ENCODE data around the gene FIG4. TPM values are rescaled to one million over a fixed set of nuclear protein-coding genes. Genes with fewer than 3 reads are reported as not detected.

FIG4 gene
- total RNA-seq, 1 donor: 27.1 TPM

DNA sequence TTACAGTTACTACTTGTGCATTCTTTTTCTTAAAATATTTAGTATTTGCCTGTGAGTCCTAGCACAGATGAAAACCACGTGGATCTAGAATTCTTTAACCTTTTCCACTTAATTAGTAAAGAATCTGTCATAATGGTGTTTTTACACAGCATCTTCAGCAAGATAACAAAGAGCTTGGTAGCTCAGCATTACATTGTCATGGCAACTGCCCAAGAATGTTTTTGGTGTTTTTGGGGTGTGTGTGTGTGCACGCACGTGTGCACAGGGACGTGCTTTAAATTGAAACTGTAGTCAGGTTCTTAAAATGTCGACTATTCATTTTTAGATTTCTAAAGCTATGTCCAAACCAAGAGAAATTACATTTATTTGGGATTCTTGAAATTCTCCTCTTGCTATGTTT, 108.0 kb downstream of the FIG4 start:
- Histone ChIP-seq H3K4me1 (ENCODE audit: insufficient read depth, low read length) (peaks cover 6% of the 10 kb centered on the region), H3K27me3 (ENCODE audit: insufficient read depth, low read length) (no peaks in the 10 kb centered on the region), H3K4me3 (ENCODE audit: insufficient read depth, low read length) (no peak overlapping the region), H3K36me3 (ENCODE audit: insufficient read depth, low read length) (no peaks in the 10 kb centered on the region), H2AFZ (ENCODE audit: low read length) (no peak overlapping the region), H3K9me3 (ENCODE audit: low read depth, low read length) (no peaks in the 10 kb centered on the region), H4K20me1 (ENCODE audit: insufficient read depth, low read length) (no peaks in the 10 kb centered on the region), H3K27ac (ENCODE audit: low read depth, low read length) (no peak overlapping the region), H3K4me2 (ENCODE audit: insufficient read depth, low read length) (no peak overlapping the region), H3K79me2 (ENCODE audit: insufficient read depth, low read length) (no peaks in the 10 kb centered on the region)
- DNase-seq (ENCODE audit: insufficient read length, low spot score, missing footprints): no peak
- TF ChIP-seq, protein P1, sequence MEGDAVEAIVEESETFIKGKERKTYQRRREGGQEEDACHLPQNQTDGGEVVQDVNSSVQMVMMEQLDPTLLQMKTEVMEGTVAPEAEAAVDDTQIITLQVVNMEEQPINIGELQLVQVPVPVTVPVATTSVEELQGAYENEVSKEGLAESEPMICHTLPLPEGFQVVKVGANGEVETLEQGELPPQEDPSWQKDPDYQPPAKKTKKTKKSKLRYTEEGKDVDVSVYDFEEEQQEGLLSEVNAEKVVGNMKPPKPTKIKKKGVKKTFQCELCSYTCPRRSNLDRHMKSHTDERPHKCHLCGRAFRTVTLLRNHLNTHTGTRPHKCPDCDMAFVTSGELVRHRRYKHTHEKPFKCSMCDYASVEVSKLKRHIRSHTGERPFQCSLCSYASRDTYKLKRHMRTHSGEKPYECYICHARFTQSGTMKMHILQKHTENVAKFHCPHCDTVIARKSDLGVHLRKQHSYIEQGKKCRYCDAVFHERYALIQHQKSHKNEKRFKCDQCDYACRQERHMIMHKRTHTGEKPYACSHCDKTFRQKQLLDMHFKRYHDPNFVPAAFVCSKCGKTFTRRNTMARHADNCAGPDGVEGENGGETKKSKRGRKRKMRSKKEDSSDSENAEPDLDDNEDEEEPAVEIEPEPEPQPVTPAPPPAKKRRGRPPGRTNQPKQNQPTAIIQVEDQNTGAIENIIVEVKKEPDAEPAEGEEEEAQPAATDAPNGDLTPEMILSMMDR (IDR thresholded peaks at IDR 0.05; ENCODE audit: extremely low read depth, low read depth, low read length): no peak

DNA sequence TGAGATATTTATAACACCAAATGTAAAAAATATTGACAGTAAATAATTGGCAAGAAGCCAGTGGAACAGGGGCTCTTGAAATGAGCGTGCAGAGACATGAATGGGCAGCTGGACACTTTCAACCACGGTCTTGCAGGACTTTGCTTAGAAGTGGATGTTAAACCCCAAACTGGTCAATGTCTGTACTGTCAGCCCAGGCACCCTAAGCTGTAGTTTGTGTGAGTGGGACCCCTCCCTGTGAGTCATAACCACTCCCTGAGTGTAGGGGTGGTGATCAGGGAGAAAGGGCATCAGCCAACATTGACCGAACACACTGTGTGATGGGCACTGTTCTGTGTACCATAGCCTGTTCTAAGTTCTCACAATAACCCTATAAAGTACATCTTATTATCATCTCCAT, 108.6 kb downstream of the FIG4 start:
- no peak overlapping the region for H3K4me3 ChIP-seq (ENCODE audit: insufficient read depth, low read length)
- H3K27ac ChIP-seq (ENCODE audit: low read depth, low read length): no peak overlapping the region
- no peak overlapping the region for H2AFZ ChIP-seq (ENCODE audit: low read length)
- H3K27me3 ChIP-seq (ENCODE audit: insufficient read depth, low read length): no peaks in the 10 kb centered on the region
- TF ChIP-seq, protein P1 (IDR thresholded peaks at IDR 0.05; ENCODE audit: extremely low read depth, low read depth, low read length): no peak
- H3K36me3 ChIP-seq (ENCODE audit: insufficient read depth, low read length): no peaks in the 10 kb centered on the region
- H3K79me2 ChIP-seq (ENCODE audit: insufficient read depth, low read length): no peaks in the 10 kb centered on the region
- no peaks in the 10 kb centered on the region for H4K20me1 ChIP-seq (ENCODE audit: insufficient read depth, low read length)
- no peaks in the 10 kb centered on the region for H3K9me3 ChIP-seq (ENCODE audit: low read depth, low read length)
- DNase-seq (ENCODE audit: insufficient read length, low spot score, missing footprints): no peak
- peaks cover under 1% of the 10 kb centered on the region for H3K4me1 ChIP-seq (ENCODE audit: insufficient read depth, low read length)
- no peak overlapping the region for H3K4me2 ChIP-seq (ENCODE audit: insufficient read depth, low read length)

DNA sequence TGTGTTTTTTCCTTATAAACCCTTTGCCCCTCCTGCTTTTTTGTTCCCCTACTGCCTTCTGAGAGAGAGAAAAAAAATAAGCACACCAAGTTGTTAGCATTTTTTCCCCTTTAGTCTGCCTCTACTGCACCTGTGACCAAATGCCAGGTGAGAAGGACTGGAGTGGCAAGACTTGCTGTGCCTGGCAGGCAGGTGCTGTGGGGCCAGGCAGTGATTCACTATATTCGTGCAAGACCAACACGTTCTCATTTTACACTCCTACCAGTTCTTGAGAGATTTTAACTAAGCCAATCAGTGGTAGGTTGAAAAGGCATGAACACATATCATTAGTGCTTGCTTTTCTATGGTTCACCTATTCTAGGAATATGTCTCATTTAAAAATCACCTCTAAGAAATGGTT, 109.7 kb downstream of the FIG4 start:
- no peak overlapping the region for H3K4me2 ChIP-seq (ENCODE audit: insufficient read depth, low read length)
- no peak overlapping the region for H3K27ac ChIP-seq (ENCODE audit: low read depth, low read length)
- H3K36me3 ChIP-seq (ENCODE audit: insufficient read depth, low read length): no peaks in the 10 kb centered on the region
- no peaks in the 10 kb centered on the region for H3K4me1 ChIP-seq (ENCODE audit: insufficient read depth, low read length)
- TF ChIP-seq, protein P1 (IDR thresholded peaks at IDR 0.05; ENCODE audit: extremely low read depth, low read depth, low read length): no peak
- no peak overlapping the region for H3K4me3 ChIP-seq (ENCODE audit: insufficient read depth, low read length)
- no peaks in the 10 kb centered on the region for H3K79me2 ChIP-seq (ENCODE audit: insufficient read depth, low read length)
- no peak for DNase-seq (ENCODE audit: insufficient read length, low spot score, missing footprints)
- no peaks in the 10 kb centered on the region for H4K20me1 ChIP-seq (ENCODE audit: insufficient read depth, low read length)
- no peaks in the 10 kb centered on the region for H3K27me3 ChIP-seq (ENCODE audit: insufficient read depth, low read length)
- H2AFZ ChIP-seq (ENCODE audit: low read length): no peak overlapping the region
- H3K9me3 ChIP-seq (ENCODE audit: low read depth, low read length): no peaks in the 10 kb centered on the region

DNA sequence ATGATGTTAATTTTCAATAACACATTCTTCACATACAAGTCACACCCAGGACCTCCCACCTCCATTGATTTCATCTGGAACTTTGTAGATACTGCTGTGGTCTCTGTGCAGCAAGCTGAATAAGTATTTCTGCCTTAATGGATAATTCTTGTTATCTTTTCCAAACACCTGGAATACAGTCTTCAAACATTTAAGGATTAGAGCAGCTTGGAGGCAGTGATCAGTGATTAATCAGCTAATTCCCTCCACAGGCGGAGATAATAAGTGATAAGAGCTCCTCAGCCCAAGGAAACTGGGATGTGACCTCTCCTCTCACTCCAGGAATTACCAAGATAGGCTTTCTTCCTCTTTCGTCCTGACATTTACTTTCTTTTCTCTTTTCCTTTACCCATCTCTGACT, 110.7 kb downstream of the FIG4 start:
- Histone ChIP-seq H3K4me2 (ENCODE audit: insufficient read depth, low read length) (no peak overlapping the region), H2AFZ (ENCODE audit: low read length) (no peak overlapping the region), H4K20me1 (ENCODE audit: insufficient read depth, low read length) (no peaks in the 10 kb centered on the region), H3K9me3 (ENCODE audit: low read depth, low read length) (no peaks in the 10 kb centered on the region), H3K36me3 (ENCODE audit: insufficient read depth, low read length) (no peaks in the 10 kb centered on the region), H3K4me1 (ENCODE audit: insufficient read depth, low read length) (no peaks in the 10 kb centered on the region), H3K27ac (ENCODE audit: low read depth, low read length) (no peak overlapping the region), H3K4me3 (ENCODE audit: insufficient read depth, low read length) (no peak overlapping the region), H3K79me2 (ENCODE audit: insufficient read depth, low read length) (no peaks in the 10 kb centered on the region), H3K27me3 (ENCODE audit: insufficient read depth, low read length) (no peaks in the 10 kb centered on the region)
- TF ChIP-seq, protein P1 (IDR thresholded peaks at IDR 0.05; ENCODE audit: extremely low read depth, low read depth, low read length): no peak
- DNase-seq (ENCODE audit: insufficient read length, low spot score, missing footprints): no peak
